GM12873 (cell line): Measurements from ENCODE around the gene OPCML.

Experiments used
- TF ChIP-seq, protein P1 (sequence below): IDR thresholded peaks from 2 replicates; pipeline ENCODE4 v1.5.1; 2012; ENCODE audit warnings: low read depth, mild to moderate bottlenecking, moderate library complexity, low read length, control low read depth; ENCODE audit not compliant: insufficient read depth; ENCODE audit errors: missing control alignments

The OPCML gene

DNA sequence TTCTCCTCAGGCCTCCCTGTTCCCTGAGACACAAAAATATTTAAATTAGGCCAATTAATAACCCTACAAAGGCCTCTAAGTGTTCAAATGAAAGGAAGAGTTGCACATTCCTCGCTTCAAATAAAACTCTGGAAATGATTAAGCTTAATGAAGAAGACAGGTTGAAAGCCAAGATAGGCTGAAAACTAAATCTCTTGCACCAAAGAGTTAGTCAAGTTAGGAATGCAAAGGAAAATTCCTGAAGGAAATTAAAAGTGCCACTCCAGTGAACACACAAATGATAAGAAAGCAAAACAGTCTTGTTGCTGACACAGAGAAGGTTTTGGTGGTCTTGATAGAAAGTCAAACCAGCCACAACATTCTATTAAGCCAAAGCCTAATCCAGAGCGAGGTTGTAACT lies 574.4 kb downstream of the OPCML start:
- TF ChIP-seq, protein P1, sequence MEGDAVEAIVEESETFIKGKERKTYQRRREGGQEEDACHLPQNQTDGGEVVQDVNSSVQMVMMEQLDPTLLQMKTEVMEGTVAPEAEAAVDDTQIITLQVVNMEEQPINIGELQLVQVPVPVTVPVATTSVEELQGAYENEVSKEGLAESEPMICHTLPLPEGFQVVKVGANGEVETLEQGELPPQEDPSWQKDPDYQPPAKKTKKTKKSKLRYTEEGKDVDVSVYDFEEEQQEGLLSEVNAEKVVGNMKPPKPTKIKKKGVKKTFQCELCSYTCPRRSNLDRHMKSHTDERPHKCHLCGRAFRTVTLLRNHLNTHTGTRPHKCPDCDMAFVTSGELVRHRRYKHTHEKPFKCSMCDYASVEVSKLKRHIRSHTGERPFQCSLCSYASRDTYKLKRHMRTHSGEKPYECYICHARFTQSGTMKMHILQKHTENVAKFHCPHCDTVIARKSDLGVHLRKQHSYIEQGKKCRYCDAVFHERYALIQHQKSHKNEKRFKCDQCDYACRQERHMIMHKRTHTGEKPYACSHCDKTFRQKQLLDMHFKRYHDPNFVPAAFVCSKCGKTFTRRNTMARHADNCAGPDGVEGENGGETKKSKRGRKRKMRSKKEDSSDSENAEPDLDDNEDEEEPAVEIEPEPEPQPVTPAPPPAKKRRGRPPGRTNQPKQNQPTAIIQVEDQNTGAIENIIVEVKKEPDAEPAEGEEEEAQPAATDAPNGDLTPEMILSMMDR, result no peak

DNA sequence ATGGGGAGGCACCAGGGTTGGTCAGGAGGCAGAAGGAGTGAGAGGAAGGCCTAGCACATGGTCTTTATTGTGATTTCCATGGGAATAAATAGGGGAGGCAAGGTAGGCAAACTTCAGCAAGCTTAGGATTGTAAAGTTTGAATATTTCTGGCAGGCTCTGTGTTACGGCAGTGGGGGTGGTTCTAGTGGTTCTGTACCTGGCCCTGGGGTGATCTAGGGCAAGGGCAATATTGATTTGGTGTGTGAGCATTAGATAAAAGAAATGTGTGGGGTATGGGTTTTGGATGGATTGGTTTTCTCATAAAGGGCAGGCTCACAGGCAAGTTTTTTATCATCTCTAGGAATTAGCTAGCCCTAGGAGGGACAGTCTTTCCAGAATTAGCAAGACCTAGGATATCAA lies 584.0 kb downstream of the OPCML start:
- TF ChIP-seq, protein P1, result no peak

DNA sequence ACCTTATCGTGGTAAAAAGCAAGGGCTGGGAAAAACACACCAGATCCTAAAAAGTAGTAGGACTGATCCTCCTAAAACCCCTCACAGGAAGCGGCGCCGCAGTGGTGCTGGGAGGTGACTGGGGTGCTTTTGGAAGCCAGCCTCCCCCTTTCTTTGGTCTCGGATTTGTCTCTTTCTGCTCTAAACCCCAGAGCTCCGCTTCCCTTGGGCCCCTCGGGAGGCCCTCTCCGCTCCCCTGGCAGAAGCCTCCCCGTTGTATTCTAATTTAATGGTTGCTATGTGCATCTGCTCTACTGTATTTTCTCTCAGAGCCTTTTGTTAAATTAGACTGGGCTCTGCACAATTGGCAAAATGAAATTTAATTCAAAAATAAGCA lies 587.7 kb downstream of the OPCML start:
- TF ChIP-seq, protein P1, result no peak

DNA sequence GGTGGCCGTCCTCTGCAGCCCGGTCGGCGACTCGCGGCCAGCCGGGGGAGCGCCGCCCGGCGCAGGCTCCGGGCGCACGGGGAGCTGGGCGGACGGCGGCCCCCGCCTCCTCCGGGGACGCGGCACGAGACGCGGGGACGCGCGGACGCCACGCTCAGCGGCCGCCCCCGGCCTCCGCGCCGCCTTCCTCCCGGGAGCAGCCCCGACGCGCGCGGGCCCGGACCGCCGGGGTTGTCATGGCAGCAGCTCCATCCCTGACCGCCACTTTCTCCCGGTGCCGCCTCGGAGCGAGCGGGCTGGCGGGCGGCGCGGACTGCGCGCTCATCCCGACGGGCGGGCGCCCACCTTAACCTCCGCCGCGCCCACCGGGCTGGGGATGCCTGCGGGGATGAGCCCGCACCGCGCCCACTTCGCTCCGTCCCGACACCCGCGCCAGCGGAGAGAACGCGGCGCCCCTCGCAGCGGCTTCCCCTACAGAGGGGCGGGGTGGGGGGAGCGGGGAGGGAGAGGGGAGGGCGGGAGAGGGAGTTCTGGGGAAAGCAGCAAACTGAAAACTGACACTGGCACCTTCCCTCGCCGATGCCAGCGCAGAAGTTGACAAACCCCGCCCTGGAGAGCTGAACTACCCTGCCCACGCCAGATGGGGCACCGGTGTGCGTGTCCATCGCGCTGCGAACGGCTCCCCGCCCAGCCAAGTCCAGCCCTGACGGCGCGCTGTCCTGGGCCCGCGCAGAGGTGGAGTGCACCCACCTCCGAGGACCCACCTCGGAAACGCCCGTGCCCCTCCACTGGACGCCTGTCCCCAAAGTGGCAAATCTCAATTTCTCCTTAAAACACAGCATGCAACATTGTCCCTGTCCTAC lies 588.4 kb downstream of the OPCML start:
- TF ChIP-seq, protein P1, result no peak

DNA sequence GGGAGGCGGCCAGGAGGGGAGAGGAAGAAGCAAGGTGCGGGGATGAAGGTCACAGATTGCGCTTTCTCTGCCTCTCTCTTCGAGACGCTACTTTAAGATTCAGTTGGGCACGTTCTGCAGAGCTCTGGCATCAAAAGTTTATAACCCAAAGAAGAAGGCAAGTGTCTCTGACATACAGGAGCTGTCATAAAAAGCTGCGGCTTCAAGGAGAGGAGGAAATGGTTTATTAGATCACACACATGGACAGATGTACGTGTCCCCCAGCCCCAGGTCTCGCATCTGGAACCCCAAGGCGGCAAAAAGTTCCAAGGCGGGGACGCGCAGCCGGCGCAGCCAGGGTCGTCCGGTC lies 589.0 kb downstream of the OPCML start:
- TF ChIP-seq, protein P1, result no peak

DNA sequence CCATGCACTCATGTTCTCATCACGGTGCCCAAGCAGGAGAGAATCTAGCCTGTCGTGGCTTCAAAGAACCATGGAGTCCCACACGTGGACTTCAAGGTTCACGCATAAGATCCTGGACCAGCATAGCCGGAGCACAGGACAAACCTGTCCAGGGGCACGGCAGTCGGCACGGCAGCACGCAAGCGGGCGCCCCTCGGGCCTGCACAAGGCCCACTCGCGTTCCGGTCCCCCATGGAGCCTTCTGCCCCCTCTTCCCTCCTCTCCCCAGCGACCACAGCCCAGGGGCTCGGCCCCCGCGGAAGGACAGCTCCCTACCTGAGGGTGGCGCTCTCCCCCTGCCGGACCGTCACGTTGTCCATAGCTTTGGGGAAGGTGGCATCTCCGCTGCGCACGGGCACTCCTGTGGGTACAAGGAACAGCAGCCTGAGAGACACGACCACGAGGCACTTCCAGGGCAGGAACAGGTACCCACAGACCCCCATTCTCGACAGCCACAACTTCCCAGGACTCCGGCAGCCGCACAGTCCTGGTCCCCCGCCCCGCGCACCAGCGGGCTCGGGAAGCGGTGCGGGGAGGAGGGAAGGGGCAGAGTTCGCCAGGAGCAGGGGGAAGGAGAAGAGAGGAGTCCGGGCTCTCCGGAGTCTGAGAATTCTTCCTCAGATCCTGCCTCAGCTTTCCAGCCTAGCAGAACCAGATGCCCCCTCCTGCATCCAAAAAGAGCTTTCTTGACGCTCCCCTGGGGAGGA lies 589.5 kb downstream of the OPCML start:
- TF ChIP-seq, protein P1, result no peak

DNA sequence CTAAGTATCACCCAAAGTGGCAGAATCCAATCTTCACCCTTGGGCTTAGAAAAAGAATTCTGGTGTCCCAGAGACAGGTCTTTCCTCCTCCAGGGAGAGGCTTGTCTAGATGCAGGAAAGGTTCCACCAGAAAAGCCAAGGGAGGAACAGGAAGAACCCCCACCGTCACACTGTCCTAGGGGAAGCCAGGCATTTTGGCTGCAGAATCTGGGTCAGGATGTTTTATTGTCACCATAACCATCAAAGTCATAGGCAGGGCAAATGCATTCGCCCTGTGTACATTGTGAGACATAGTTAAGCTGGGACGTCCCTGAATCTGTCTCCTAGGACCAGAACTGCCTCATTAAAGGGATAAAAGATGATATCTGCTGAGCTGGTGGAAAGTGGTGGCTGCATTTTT lies 590.5 kb downstream of the OPCML start:
- TF ChIP-seq, protein P1, result no peak
